SK-N-SH (cell line): Measurements from ENCODE around the gene ZNF217. TPM values are rescaled to one million over a fixed set of nuclear protein-coding genes. Genes with fewer than 3 reads are reported as not detected.

Experiments
- CTCF ChIA-PET: fragments of 300-600, 350-600 bp; formaldehyde crosslinking; extraction: SDS; loops from one replicate; lab custom pipeline; 2021; lab: Yijun Ruan, JAX
- POLR2A ChIA-PET: fragments of 350-600 bp; sonication (Branson Sonifier 250); formaldehyde crosslinking; extraction: SDS; loops from one replicate; lab custom pipeline; 2020; ENCODE audit warnings: antibody characterized with exemption, inconsistent platforms; lab: Yijun Ruan, JAX
- DNase-seq: peaks from one replicate; pipeline ENCODE4 v3.0.0; 2012
- H2AFZ ChIP-seq: fragments of 200-600 bp; sonication (generic); 2 replicates; pipeline ENCODE4 v1.8.1; 2016; ENCODE audit warnings: antibody characterized with exemption, mild to moderate bottlenecking, low read depth
- H3F3A ChIP-seq: fragments of 200-600 bp; sonication (generic); replicated peaks from 2 replicates; pipeline ENCODE3; 2016; ENCODE audit warnings: antibody characterized with exemption, mild to moderate bottlenecking; ENCODE audit not compliant: insufficient read depth
- H3K27ac ChIP-seq, 2 experiments: fragments of 200-500 bp in 1 of 2; fragments of 200-600 bp in 1 of 2; sonication (Bioruptor generic) in 1 of 2; sonication (generic), shearing (Covaris generic) in 1 of 2; 2 replicates each; pipeline versions ENCODE4 v1.5.1 to v1.6.1; 2014 to 2016; ENCODE audit warnings: low read depth in 2 of 2, inconsistent platforms in 1 of 2, low read length in 1 of 2, mild to moderate bottlenecking in 1 of 2, mixed read lengths in 1 of 2
- H3K27me3 ChIP-seq: fragments of 200-600 bp; sonication (generic), shearing (Covaris generic); 2 replicates; pipeline ENCODE4 v1.6.1; 2016; ENCODE audit warnings: mixed run types; ENCODE audit not compliant: insufficient read depth
- H3K36me3 ChIP-seq, 2 experiments: fragments of 200-500 bp in 1 of 2; fragments of 200-600 bp in 1 of 2; sonication (Bioruptor generic) in 1 of 2; sonication (generic) in 1 of 2; replicated peaks in 1 of 2; 2 replicates each; pipeline versions ENCODE3 to v1.5.1; 2014 to 2016; ENCODE audit warnings: low read length in 1 of 2, mild to moderate bottlenecking in 1 of 2; ENCODE audit not compliant: insufficient read depth in 2 of 2, control insufficient read depth in 1 of 2
- H3K4me1 ChIP-seq, 2 experiments: fragments of 200-500 bp in 1 of 2; fragments of 200-600 bp in 1 of 2; sonication (Bioruptor generic) in 1 of 2; sonication (generic), shearing (Covaris generic) in 1 of 2; 2 replicates each; pipeline versions ENCODE4 v1.5.1 to v1.6.1; 2014 to 2016; ENCODE audit warnings: low read depth in 1 of 2, low read length in 1 of 2, mixed run types in 1 of 2; ENCODE audit not compliant: insufficient read depth in 2 of 2, control insufficient read depth in 1 of 2
- H3K4me2 ChIP-seq: fragments of 200-600 bp; sonication (generic), shearing (Covaris generic); 2 replicates; pipeline ENCODE4 v1.6.1; 2017; ENCODE audit warnings: mixed run types
- H3K4me3 ChIP-seq, 2 experiments: fragments of 200-500 bp in 1 of 2; fragments of 200-600 bp in 1 of 2; sonication (Bioruptor generic) in 1 of 2; sonication (generic), shearing (Covaris generic) in 1 of 2; 2 replicates each; pipeline versions ENCODE4 v1.5.1 to v1.8.1; 2014 to 2016; ENCODE audit warnings: low read depth in 2 of 2, inconsistent platforms in 1 of 2, low read length in 1 of 2, mild to moderate bottlenecking in 1 of 2, mixed read lengths in 1 of 2, moderate library complexity in 1 of 2
- H3K79me2 ChIP-seq: fragments of 200-600 bp; sonication (generic); 2 replicates; pipeline ENCODE4 v1.8.1; 2017; ENCODE audit warnings: mild to moderate bottlenecking; ENCODE audit not compliant: insufficient read depth
- H3K9ac ChIP-seq: fragments of 200-600 bp; sonication (generic); 2 replicates; pipeline ENCODE4 v1.6.1; 2017; ENCODE audit warnings: mixed run types
- H3K9me2 ChIP-seq: fragments of 200-600 bp; sonication (generic); 2 replicates; pipeline ENCODE4 v1.6.1; 2017; ENCODE audit warnings: mixed run types
- H3K9me3 ChIP-seq: fragments of 200-600 bp; sonication (generic); 2 replicates; pipeline ENCODE4 v1.6.1; 2017; ENCODE audit warnings: mixed run types, mild to moderate bottlenecking, moderate library complexity
- H4K20me1 ChIP-seq: fragments of 200-600 bp; sonication (generic); 2 replicates; pipeline ENCODE4 v1.6.1; 2017; ENCODE audit warnings: mild to moderate bottlenecking, mixed run types; ENCODE audit not compliant: insufficient read depth
- ELF1 ChIP-seq: IDR thresholded peaks from 2 replicates; pipeline ENCODE4 v1.4.0; 2012
- EP300 ChIP-seq, 2 experiments: IDR thresholded peaks; 2 replicates each; pipeline versions ENCODE4 v1.4.0 to v1.6.1; 2012; ENCODE audit warnings: borderline replicate concordance in 1 of 2, low read depth in 1 of 2, low read length in 1 of 2
- FOSL2 ChIP-seq: IDR thresholded peaks from 2 replicates; pipeline ENCODE4 v1.4.0; 2012; ENCODE audit warnings: low read depth, mild to moderate bottlenecking, moderate library complexity, borderline replicate concordance
- GABPA ChIP-seq: IDR thresholded peaks from 2 replicates; pipeline ENCODE4 v1.4.0; 2012; ENCODE audit warnings: low read depth, mild to moderate bottlenecking
- JUND ChIP-seq: IDR thresholded peaks from 2 replicates; pipeline ENCODE4 v1.4.0; 2012
- RAD21 ChIP-seq: IDR thresholded peaks from 2 replicates; pipeline ENCODE4 v1.6.1; 2012; ENCODE audit warnings: mild to moderate bottlenecking, low read length
- RCOR1 ChIP-seq: fragments of 150-350 bp; IDR thresholded peaks from 2 replicates; pipeline ENCODE4 v1.6.1; 2017; ENCODE audit warnings: antibody characterized with exemption, low read length
- RFX5 ChIP-seq: IDR thresholded peaks from 2 replicates; pipeline ENCODE4 v1.6.1; 2012; ENCODE audit warnings: mild to moderate bottlenecking, improper control_type of control experiment, low read length
- RXRA ChIP-seq: IDR thresholded peaks from 2 replicates; pipeline ENCODE4 v1.4.0; 2012; ENCODE audit warnings: low read depth, mild to moderate bottlenecking, borderline replicate concordance
- TAF1 ChIP-seq: IDR thresholded peaks from 2 replicates; pipeline ENCODE4 v1.6.1; 2012; ENCODE audit warnings: low read depth, mild to moderate bottlenecking, low read length, moderate library complexity, borderline replicate concordance
- YY1 ChIP-seq: IDR thresholded peaks from 2 replicates; pipeline ENCODE4 v1.4.0; 2012; ENCODE audit warnings: low read depth, mild to moderate bottlenecking
- WGBS: methylation state at CpG from one replicate; pipeline ENCODE4 v1.1.6; 2017; ENCODE audit warnings: low lambda C conversion rate; 5-methylcytosine and 5-hydroxymethylcytosine counted together
- polyA plus RNA-seq, 3 experiments: library from polyadenylated mRNA; depleted of rRNA; stranded (reverse); fragments of >200 nt; gene quantifications; 2 replicates each; pipeline ENCODE4 v1.2.3, GENCODE V29; 2012
- TF ChIP-seq, protein P1 (sequence below): fragments of 200-600 bp; sonication (generic); IDR thresholded peaks from 2 replicates; pipeline ENCODE4 v1.6.1; 2017; ENCODE audit warnings: antibody characterized with exemption, mild to moderate bottlenecking, moderate library complexity
- TF ChIP-seq, protein P2 (sequence below): IDR thresholded peaks from 2 replicates; pipeline ENCODE4 v1.6.1; 2012; ENCODE audit warnings: mild to moderate bottlenecking, low read depth, low read length, moderate library complexity

The ZNF217 gene
- polyA plus RNA-seq, 1 of the 3 experiments (the other 2 are of a cell fraction), result 6.9 TPM

DNA sequence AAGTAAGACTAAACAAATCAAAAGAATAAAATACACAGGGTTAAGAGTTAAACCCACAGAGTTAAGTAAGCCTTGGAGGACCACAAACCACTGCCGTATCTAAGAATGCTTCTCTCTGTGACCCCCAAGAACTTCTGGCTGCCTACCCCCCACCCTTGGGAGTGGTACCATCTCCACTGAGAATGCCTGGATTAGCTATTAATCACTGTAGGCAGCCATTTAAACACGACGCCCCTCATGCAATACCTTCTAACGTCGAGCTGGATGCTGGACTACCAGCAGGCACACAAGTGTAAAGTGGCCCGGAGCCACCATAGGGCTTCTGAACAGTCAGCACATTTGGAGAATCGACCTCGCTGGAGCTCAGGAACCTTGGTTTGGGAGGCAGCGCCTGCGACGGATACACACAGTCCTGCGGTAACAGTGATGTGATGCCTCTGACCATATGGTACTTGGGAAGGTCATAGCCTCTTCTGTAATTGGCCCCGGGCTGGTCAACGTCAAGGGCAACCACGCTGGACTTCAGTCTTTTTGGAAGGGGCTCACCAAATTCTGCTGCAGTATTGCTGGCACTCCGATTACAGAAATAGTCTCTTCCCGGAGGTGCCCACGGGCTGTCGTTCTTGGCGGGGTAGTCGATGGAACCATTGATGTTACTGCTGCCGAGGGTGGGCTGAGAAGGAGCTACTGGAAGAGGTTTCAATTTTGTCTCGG, 18.0 kb downstream of the ZNF217 start:
- Histone ChIP-seq H3K9me3 (no peaks in the 10 kb centered on the region), H3K4me3 (no peak overlapping the region), H3F3A (peaks cover 55% of the 10 kb centered on the region), H4K20me1 (peaks cover 77% of the 10 kb centered on the region), H3K27me3 (no peaks in the 10 kb centered on the region), H3K9ac (no peak overlapping the region), H3K9me2 (no peaks in the 10 kb centered on the region), H3K79me2 (peaks cover 100% of the 10 kb centered on the region), H3K4me1 (peaks cover 8 to 24% of the 10 kb centered on the region in 2 experiments; a peak in 3 of 4 replicates), H3K27ac (no peak overlapping the region), H3K36me3 (peaks cover 70 to 78% of the 10 kb centered on the region in 2 experiments), H2AFZ (no peak overlapping the region), H3K4me2 (no peak overlapping the region)
- no peak for TF ChIP-seq RCOR1
- no peak for TF ChIP-seq JUND
- TF ChIP-seq ELF1, result no peak
- TF ChIP-seq RAD21, result no peak
- TF ChIP-seq GABPA, result no peak
- no peak for TF ChIP-seq FOSL2
- no peak for TF ChIP-seq RXRA
- ChIA-PET POLR2A (no interaction called here), CTCF (interaction anchor here (0.8 to 7.9 kb wide), 4 partner anchors 290 to 365 kb away, joined by 3 to 46 read pairs (median 5); no protein-coding TSS in a partner anchor)
- DNase-seq, result no peak
- WGBS, result 93% methylated on average over 13 of the region's 23 CpGs

DNA sequence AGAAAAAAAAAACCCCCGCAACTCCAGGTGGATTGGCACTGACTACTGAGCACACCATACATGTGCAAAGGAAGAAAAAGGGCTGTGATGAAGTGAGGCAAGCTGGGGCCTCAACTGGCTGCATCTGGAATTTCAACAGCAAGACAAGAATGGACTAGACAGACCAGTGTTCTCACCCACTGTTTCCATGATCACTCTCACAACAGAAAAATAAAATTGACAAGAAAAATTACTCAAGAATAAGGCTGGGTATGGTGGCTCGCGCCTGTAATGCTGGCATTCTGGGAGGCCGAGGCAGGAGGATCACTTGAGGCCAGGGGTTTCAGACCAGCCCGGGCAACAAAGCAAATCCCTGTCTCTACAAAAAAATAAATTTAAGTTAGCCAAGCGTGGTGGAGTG, 18.8 kb downstream of the ZNF217 start:
- 95% methylated on average over 6 of the region's 6 CpGs for WGBS
- peaks cover 53% of the 10 kb centered on the region for H3F3A ChIP-seq

More for the DNA sequence above, 18.8 kb downstream of the ZNF217 start:
- Histone ChIP-seq H3K9me3 (no peaks in the 10 kb centered on the region), H3K4me2 (no peak overlapping the region), H3K9me2 (no peaks in the 10 kb centered on the region), H3K27ac (no peak overlapping the region), H3K4me3 (no peak overlapping the region), H3K79me2 (peaks cover 100% of the 10 kb centered on the region), H4K20me1 (peaks cover 84% of the 10 kb centered on the region), H3K36me3 (peaks cover 70 to 85% of the 10 kb centered on the region in 2 experiments), H2AFZ (no peak overlapping the region), H3K9ac (no peak overlapping the region), H3K27me3 (no peaks in the 10 kb centered on the region), H3K4me1 (peaks cover 8 to 16% of the 10 kb centered on the region in 2 experiments; a peak in 3 of 4 replicates)
- POLR2A ChIA-PET, result no interaction called here
- TF ChIP-seq RFX5, result no peak
- no peak for TF ChIP-seq YY1
- TF ChIP-seq EP300 (IDR thresholded peaks at IDR 0.05; ENCODE audit: borderline replicate concordance in 1 of 2, low read depth in 1 of 2, low read length in 1 of 2), result no peak
- TF ChIP-seq FOSL2, result no peak
- TF ChIP-seq, protein P1, sequence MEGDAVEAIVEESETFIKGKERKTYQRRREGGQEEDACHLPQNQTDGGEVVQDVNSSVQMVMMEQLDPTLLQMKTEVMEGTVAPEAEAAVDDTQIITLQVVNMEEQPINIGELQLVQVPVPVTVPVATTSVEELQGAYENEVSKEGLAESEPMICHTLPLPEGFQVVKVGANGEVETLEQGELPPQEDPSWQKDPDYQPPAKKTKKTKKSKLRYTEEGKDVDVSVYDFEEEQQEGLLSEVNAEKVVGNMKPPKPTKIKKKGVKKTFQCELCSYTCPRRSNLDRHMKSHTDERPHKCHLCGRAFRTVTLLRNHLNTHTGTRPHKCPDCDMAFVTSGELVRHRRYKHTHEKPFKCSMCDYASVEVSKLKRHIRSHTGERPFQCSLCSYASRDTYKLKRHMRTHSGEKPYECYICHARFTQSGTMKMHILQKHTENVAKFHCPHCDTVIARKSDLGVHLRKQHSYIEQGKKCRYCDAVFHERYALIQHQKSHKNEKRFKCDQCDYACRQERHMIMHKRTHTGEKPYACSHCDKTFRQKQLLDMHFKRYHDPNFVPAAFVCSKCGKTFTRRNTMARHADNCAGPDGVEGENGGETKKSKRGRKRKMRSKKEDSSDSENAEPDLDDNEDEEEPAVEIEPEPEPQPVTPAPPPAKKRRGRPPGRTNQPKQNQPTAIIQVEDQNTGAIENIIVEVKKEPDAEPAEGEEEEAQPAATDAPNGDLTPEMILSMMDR, result no peak
- TF ChIP-seq, protein P2, sequence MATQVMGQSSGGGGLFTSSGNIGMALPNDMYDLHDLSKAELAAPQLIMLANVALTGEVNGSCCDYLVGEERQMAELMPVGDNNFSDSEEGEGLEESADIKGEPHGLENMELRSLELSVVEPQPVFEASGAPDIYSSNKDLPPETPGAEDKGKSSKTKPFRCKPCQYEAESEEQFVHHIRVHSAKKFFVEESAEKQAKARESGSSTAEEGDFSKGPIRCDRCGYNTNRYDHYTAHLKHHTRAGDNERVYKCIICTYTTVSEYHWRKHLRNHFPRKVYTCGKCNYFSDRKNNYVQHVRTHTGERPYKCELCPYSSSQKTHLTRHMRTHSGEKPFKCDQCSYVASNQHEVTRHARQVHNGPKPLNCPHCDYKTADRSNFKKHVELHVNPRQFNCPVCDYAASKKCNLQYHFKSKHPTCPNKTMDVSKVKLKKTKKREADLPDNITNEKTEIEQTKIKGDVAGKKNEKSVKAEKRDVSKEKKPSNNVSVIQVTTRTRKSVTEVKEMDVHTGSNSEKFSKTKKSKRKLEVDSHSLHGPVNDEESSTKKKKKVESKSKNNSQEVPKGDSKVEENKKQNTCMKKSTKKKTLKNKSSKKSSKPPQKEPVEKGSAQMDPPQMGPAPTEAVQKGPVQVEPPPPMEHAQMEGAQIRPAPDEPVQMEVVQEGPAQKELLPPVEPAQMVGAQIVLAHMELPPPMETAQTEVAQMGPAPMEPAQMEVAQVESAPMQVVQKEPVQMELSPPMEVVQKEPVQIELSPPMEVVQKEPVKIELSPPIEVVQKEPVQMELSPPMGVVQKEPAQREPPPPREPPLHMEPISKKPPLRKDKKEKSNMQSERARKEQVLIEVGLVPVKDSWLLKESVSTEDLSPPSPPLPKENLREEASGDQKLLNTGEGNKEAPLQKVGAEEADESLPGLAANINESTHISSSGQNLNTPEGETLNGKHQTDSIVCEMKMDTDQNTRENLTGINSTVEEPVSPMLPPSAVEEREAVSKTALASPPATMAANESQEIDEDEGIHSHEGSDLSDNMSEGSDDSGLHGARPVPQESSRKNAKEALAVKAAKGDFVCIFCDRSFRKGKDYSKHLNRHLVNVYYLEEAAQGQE, result no peak
- TF ChIP-seq TAF1, result no peak
- DNase-seq, result no peak
- CTCF ChIA-PET, result interaction anchor here (0.8 to 1.5 kb wide), 2 partner anchors 291 to 340 kb away, joined by 3 to 6 read pairs; no protein-coding TSS in a partner anchor
